ENCODE data around the gene SUPT4H1. TPM values are rescaled to one million over a fixed set of nuclear protein-coding genes. Genes with fewer than 3 reads are reported as not detected.
A peak's percentile ranks its signal among the peaks of the same experiment; 100 is the strongest.

SUPT4H1 gene
- total RNA-seq, 1 donor from 2014 or later, result 49.8 TPM

GRCh38 chr17:58364270-58364942, 12.4 kb upstream of the SUPT4H1 start:
- DNase-seq (ENCODE audit: low read depth in 2 of 2), result no peak

- DNase-seq (ENCODE audit: low read depth in 2 of 2), result no peak
Observed at GRCh38 chr17:58363457-58364185, 11.6 kb upstream of the SUPT4H1 start.

- DNase-seq (ENCODE audit: low read depth in 2 of 2), result no peak
Observed at GRCh38 chr17:58362368-58363014, 10.5 kb upstream of the SUPT4H1 start.

- DNase-seq (ENCODE audit: low read depth in 2 of 2), result no peak
Observed at GRCh38 chr17:58360296-58361063, 8.5 kb upstream of the SUPT4H1 start.

- DNase-seq (ENCODE audit: low read depth in 2 of 2), result no peak
Observed at GRCh38 chr17:58358408-58359172, 6.6 kb upstream of the SUPT4H1 start.

- no peak for DNase-seq (ENCODE audit: low read depth in 2 of 2)
Observed at GRCh38 chr17:58357312-58358297, 5.6 kb upstream of the SUPT4H1 start.

- no peak for DNase-seq (ENCODE audit: low read depth in 2 of 2)
Observed at GRCh38 chr17:58356231-58356630, 4.2 kb upstream of the SUPT4H1 start.

GRCh38 chr17:58354541-58355216, 2.7 kb upstream of the SUPT4H1 start:
- DNase-seq (ENCODE audit: low read depth in 2 of 2), result no peak

GRCh38 chr17:58353389-58353825, 1.4 kb upstream of the SUPT4H1 start:
- no peak for DNase-seq (ENCODE audit: low read depth in 2 of 2)

GRCh38 chr17:58352596-58353388, 791 bp upstream of the SUPT4H1 start:
- DNase-seq (ENCODE audit: low read depth in 2 of 2), result peak; percentile 38 to 56

- DNase-seq (ENCODE audit: low read depth in 2 of 2), result no peak
Observed at GRCh38 chr17:58351182-58351581, 819 bp downstream of the SUPT4H1 start.

GRCh38 chr17:58348038-58348437, 4.0 kb downstream of the SUPT4H1 start:
- DNase-seq (ENCODE audit: low read depth in 2 of 2), result no peak

GRCh38 chr17:58345500-58345899, 6.5 kb downstream of the SUPT4H1 start:
- no peak for DNase-seq (ENCODE audit: low read depth in 2 of 2)

- no peak for DNase-seq (ENCODE audit: low read depth in 2 of 2)
Observed at GRCh38 chr17:58344791-58345157, 7.2 kb downstream of the SUPT4H1 start.

GRCh38 chr17:58344047-58344790, 7.8 kb downstream of the SUPT4H1 start:
- peak; percentile 23 to 60 for DNase-seq (ENCODE audit: low read depth in 2 of 2)

GRCh38 chr17:58343131-58343530, 8.9 kb downstream of the SUPT4H1 start:
- no peak for DNase-seq (ENCODE audit: low read depth in 2 of 2)

GRCh38 chr17:58341861-58342475, 10.0 kb downstream of the SUPT4H1 start:
- no peak for DNase-seq (ENCODE audit: low read depth in 2 of 2)

Data from dermis microvascular lymphatic vessel endothelial cell (primary cell).